GM04503 (cell line): ENCODE measurements around the gene ZFC3H1.

Source experiments
- DNase-seq: peaks from one replicate; pipeline ENCODE4 v3.0.0-alpha.2; 2012; ENCODE audit warnings: low read depth

ZFC3H1 gene

DNA sequence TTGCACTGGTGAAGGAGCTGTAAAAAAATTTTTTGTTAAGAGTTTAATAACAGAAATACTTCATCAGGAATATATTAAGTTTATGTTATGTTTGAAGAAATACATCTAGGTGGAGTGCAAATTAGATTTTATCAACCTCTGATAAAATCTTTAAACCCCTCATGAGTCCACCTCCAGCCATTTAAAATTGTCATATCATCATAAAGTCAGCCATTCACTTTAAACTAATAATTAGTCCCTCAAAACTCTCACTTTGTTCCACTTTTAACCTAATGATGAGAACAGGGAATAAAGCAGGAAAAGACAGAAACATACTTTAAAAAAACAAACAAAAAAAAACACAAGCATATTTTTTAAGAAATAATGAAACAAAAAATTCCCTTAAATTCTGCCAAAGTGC lies 25.1 kb downstream of the ZFC3H1 start:
- DNase-seq, result no peak

DNA sequence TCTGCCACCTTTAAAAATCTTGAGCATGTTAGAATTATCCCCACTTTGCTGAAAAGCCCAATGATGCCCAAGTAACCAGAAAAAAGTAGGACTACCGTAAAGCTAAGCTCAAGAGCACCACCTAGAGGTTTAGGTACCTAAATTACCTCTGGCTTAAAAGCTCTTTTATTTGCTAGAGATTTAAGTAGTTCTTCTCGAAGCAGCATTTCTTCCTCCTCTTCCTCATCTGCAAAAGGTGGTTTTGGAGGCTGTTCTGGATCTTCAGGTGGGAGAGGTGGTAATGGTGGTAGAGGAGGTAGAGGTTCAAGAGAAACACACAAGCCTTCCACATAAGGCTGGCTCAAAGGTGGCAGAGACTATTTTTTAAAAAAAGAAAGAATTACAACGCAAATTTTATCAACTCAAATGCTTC lies 26.9 kb downstream of the ZFC3H1 start:
- no peak for DNase-seq

DNA sequence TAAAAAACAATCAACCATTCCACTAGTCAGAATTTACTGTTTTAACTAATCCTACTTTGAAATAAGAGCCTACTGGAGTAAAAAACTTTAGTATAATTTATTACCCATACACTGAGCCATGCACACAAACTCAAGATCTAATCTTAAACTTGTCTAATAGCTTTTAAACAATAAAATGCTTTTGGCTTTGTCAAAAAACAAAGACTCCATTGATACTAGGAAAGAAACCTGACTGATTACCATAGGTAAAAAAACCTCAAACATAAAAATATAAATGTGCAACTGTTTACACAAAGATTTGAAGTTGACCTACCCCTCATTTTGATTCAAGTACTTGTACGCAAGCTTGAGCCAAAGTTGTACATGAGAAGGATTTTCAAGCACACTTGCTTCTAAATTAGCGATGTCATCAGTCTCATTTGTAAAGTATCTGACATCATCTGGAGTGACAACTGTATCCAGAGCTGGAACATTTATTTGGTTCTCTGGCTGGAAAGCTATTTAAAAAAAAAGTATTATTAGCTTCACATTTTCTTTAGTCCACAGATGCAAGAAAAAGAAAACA lies 36.1 kb downstream of the ZFC3H1 start:
- DNase-seq, result no peak

DNA sequence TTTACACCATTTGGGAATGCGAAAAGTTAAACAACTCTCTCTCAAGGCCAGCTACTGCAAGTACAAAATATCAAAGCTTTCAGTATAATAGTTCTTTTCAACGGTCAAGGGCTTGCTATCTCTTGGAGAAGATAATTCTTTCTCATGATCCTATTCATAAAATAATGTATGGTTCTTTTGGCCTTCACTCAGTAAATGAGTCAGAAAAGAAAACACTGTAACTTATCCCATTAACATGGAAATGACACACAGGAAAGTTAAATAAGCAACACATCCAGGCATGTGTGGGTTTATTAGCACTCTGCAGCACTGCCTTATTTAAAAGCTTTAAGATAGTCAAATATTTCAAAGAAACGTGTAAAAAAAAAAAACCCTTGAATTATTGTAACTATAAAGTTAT lies 36.9 kb downstream of the ZFC3H1 start:
- no peak for DNase-seq

DNA sequence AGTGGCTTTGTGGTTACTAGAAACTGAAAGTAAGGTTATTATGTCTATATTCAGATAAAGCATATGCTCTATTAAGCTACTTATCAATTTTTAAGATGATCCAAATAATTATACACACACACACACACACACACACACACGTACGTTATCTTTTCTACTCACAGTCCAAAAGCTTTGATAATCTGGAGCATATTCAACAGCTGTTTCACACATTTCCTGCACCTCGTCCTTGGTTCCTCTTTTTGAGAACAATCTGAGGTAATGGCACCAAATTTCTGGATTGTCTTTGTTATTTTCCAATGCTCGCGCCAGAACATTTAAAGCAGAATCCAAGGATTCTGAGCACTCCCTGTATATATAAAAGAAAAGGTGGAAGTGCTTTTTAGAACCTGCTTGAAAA lies 37.5 kb downstream of the ZFC3H1 start:
- DNase-seq, result no peak

DNA sequence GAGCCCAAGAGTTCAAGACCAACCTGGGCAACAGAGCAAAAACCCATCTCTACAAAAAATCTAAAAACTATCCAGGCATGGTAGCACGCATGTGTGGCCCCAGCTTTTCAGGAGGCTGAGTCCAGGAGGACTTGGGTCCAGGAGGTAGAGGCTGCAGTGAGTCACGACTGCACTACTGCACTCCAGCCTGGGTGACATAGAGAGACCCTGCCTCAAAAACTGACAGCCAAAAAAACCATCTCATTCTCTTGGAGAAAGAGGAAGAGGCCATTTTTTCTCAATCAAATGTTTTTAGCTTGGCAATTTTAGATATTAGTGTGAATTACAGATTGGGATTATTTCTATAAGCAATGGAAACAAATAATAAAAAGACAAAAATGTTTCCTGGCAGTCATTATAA lies 38.2 kb downstream of the ZFC3H1 start:
- no peak for DNase-seq

DNA sequence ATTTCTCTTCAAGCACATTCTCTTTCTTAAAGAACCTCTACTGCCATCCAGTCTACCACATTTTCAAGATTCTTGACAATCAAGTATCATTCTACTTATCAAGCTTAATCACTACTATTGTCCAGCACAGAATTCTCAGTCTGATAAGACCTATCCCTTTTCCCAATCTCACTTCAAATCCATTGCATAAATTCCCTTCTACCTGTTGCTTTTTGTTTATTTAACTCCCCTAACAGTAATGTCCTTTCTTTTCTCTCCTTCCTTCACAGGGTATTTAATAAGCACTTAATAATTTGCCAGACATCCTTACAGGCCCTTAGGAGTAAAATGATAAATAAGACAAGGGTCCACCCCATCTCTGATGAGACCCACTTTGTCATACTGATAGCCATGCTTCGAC lies 41.7 kb downstream of the ZFC3H1 start:
- no peak for DNase-seq

DNA sequence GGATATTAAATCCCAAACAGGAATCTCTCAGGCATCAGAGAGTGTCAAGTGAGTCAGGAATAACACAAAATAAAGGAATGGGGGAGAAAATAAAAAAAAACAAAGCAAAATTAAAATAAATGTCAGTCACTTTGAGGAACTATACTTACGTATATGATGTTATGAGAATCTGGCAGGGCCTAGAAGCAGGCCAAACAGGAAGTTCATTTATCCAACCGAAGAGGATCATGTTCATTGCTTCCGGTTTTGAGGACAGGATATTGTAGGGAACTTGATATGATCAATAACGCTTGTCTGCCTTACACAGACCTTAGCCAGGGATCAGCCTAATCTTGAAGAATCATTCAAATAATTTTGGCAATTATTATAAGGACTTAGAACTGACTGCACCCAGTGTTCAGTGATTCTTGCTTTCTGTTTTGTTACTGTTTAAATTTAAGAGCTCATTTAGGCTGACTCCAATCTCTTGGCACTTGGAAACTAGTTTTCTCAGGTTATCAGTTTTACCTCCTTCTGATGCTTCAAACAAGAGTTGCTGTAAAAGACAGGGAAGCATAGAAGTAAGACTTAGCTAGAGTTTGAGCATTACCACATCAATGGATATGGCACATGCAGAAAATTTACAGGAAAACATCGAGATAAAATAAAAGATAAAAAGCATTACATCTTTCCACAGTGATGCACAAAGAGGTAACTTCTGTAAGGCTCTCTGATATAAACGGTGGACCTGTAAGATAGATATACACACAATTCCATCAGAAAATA lies 53.4 kb downstream of the ZFC3H1 start:
- DNase-seq, result no peak

DNA sequence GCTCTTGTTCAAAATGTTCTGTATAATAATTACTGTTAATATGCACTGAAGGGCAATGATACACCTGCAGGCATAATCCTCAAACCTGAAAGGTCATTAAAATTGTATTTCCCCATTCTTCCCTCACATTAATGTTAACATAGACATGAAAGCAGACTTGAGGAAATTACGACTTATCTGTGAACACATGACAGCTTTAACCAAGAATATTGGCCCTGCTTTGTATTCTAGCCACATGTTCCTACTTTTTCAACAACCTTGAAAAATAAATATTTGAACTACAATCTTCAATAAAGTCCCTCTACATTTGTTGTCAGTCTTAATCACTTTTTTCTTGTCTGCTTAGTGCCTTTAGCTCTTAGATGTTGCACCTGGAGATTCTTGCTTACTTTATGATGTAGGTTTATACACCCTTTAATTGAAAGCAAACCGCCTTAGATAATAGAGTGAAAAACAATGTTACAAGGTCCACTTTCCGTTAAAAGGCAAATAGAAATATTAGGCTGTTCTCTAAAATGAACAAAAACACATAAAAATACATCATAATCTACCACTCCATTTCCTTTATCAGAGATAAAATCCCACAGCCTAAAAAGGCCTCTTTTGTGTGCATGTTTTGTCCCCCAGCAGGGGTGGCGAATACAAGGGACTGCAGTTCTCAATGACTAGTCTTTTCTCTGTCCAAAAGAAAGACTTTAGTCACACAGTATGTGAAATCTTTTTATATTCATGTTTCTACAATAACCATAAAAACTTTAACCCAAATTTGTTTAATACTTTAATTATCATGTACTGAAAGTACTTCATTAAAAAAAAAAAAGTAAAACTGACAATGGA lies 55.9 kb downstream of the ZFC3H1 start:
- no peak for DNase-seq

DNA sequence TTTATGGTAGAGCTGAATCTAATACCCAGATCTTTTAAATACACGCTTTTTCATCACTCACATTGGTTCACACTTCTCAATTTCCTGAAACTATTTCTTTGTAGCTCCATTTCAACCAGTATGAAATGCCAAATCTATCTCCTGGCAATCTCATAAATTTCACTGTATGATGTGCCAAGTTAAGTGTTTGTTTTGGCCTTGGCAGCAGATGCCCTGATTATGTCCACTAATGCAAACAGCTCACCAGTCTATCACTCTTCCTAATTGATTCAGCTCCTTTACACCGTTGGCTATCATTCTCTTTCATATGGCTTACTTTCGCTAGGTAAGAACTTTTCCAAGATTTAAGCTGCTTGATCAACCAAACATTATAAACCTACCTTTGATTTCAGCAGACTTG lies 58.6 kb downstream of the ZFC3H1 start:
- no peak for DNase-seq

DNA sequence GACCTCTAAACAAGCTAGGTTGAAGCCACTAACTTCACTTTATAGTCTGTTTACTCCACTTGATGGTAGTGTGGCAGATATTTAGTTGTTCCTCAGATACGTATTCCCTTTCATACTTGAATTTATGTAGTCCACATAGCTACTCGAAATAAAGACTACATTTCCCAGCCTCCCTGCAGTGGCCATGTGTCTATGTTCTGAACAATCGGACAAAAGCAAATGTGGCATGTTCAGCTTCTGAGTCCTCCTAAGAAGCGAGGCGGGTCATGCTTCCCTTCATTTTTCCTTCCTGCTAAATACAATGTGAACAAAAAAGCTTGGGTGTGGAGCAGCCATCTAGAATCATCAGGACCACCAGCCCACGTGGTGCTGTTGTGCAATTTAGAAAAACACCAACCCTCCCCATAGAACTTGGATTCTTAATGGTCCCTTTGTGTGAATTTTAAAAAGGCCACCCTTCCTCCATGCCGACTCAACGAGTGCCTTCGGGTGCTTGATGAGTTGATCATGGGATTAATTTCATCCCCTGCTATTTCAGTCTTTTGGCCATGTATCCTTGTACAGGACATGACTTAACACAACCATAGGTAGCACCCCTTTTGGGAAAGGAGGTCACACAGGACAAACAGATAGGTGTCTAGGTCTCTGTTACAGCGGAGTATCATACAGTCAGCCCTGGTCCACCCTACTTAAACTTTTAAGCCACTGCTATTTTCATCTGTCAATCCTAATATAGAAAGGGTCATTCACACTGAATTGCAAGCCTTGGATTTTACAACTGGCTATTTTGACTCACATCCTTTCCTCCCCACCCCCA lies 60.7 kb downstream of the ZFC3H1 start:
- DNase-seq, result no peak

DNA sequence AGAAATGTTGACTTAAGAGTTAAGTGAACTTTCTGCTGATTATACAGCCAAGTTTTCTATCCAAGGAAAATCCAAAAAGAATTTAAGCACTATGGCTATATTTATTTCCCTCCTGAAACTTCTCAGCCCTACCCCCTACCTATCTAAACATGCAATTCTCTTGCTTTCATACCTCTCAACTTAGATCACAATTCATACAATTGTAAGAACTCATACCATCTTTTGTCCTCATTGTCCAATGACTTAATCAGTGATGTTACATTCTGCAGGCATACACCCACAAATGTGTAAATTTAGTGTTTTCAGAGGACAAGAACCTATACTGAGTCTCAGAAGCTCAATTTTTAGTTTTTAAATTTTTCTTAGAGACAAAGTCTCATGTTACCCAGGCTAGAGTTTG lies 62.1 kb downstream of the ZFC3H1 start:
- no peak for DNase-seq

DNA sequence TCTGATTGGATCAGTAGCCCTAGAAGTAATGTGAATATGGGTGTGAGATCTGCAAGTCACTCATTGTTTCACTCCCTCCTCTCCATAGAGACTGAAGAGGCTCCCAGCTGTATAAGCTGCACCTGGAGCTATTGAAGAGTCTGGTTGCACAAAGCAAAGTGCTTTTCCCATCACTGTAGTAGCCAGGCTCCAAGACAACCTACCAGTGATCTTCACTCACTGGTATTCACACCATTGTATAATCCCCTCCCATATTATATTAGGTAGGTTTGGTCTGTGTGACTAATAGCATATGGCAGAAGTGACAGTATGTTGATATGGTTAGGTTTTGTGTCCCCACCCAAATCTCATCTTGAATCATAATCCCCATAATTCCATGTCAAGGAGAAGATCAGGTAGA lies 64.4 kb downstream of the ZFC3H1 start:
- no peak for DNase-seq

DNA sequence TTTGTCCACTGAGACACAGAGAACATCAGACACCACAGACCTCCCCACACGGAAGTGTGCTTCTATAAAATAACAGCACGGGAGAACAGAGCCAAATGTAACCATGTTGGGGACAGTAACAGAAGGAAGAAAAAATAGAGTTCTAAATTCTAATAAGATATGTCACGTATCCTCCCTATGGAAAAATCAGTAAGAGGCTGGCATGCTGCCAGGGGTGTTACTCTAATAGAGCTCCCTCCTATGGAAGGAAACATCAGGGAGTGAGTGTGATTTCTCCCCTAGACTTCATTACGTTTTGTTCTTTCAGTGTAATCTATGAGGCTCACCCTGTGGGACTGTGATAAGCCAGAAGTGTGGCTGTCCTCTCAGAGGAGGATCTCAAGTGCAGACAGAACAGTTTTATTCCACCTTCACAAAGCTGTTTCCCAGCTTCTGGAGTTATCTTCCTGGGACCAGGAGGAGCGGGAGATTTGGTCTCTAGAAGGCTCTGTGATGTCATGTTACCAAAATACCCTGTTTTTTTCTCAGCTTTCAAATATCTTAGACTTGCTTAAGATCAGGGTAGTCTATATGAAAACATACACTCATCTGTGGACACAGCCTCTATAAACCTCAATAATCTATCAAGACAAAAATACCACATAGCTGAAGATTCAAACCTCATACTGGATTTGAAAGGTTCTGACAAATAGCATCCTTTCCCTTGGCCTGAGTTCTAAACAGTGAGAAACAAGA lies 69.3 kb downstream of the ZFC3H1 start:
- no peak for DNase-seq

DNA sequence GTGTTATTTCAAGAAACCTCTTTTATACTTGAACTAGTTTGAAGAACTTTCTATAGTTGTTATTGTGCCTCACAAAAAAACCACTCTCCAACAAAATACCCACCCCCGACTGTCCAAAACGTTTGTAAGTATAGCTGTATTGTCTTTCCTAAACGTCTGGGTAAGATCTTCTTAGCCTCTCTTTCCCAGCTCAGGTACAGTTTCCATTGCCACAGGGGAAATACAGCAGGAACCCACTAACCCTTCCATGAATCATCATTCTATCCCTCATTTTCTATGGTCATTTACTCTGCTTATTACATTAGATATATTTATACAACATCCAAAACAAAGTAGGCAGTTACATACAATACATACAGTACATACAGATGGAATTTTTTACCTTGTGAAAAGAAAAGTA lies 70.8 kb downstream of the ZFC3H1 start:
- DNase-seq, result no peak

DNA sequence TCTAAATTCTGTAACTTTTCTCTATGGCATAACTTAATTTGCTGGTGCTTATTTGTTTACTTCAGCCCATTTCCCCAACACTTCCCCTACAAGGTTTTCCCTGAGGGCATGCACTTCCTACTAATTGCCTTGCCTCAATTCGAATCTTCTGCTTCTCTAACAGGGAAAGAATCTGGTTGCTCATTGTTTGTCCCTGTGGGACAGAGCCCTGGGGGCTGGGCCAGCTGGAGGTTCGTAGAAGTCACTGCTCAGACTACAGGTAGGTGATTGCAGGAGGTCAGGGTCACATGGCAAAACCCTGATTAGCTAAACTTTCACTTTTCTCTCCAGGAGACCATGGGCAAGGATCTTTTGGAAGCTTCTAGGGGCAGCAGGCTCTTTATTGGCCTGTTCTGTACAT lies 72.0 kb downstream of the ZFC3H1 start:
- DNase-seq, result no peak

DNA sequence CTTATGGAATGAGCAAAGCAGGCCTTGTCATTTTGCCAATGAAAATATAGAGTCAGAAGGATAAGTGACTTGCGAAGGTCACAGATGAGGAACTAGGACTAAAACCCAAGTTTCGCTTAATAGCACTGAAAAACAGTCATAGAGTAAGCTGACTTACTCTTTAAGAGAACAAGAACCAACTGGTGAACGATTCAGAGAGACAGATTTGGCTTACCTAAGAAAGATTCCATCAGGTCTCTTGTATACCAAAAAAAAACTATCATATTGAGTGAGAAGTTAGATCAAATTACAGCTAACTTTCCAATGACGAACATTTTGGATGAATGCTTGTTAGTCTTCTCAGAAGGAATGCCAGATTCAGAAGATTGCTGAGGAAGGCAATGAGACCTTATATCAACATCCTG lies 74.2 kb downstream of the ZFC3H1 start:
- no peak for DNase-seq

DNA sequence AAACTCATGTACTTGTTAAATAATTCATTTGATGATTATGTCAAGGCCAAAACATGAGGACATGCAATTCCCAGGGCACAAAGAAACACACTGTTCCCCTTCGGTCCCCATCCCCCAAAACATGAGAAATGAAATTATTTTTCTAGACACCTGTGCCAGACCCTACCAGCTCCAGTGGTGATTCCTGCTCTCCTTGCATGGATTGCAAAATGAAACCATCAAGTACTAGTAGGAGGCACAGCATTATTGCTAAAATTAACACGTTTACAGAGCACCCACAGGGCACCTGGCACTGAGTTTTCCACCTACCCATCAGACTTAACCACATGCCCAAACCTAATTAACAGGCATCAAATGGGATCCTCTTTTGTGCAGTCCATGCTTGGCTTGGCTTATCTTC lies 76.6 kb downstream of the ZFC3H1 start:
- DNase-seq, result no peak

DNA sequence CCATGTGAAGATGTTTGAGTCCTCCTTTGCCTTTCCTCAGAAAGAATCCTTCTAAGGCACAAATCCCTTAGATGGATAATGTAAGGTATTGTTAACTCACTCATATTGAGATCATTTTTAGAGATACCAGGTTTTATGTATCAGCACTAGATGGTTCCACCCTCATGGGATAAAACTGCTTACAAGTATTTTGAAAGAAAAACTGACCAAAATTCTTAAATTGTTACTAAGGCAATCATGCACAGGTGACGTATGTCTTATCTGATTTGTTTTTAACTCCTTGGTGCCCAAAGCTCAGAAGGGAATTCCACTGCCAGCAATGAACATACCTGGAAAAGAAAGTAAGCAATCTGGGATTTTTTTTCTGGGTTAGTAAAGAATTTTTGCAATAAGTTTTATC lies 78.4 kb downstream of the ZFC3H1 start:
- no peak for DNase-seq

DNA sequence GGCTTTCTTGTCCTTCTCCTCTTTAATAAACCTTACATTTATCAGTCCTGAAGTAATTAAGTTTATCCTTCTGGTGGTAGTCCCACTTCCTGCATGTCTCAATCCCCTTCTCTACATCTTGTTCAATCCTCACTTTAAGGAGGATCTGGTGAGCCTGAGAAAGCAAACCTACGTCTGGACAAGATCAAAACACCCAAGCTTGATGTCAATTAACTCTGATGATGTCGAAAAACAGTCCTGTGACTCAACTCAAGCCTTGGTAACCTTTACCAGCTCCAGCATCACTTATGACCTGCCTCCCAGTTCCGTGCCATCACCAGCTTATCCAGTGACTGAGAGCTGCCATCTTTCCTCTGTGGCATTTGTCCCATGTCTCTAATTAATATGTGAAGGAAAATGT lies 79.3 kb downstream of the ZFC3H1 start:
- no peak for DNase-seq

DNA sequence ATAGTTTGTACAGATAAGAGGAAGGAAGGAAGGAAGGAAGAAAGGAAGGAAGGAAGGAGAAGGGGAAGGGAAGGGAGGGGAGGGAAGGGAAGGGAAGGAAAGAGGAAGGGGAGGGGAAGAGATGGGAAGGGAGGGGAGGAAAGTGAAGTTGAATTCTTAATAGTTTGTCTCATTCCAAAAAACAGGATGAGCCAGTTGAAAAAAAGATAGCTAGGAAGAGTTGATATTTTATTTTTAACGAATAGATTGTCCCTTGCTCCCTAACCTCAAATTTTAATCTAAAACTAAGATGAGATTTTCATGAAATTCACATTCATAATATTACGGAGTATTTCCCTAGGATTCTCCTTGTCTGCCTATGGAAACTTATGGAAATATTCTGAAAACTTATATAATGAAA lies 80.7 kb downstream of the ZFC3H1 start:
- DNase-seq, result no peak

DNA sequence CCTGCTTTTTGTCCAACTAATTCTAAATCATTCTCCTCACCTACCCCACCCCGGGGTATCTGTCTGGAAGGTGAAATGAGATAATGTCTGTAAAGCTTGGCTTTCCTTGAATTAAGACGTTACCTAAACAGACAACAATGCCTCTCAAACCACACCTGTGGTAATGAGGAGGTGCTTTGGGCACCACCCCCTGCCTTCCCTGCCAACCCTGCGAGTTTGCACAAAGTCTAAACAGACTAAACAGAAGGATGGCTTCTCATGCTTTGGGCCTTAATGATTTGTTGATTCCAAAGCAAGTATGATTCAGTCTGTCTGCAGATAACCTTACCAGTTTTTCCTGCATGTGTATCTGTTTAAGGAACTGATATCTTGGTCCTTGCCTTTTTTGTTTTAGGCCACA lies 82.4 kb downstream of the ZFC3H1 start:
- no peak for DNase-seq
